Right cardiac atrium (tissue), 5 donors: ENCODE results near the gene TNS4. TPM values are rescaled to one million over a fixed set of nuclear protein-coding genes. Genes with fewer than 3 reads are reported as not detected.

ENCODE experiments used
- ATAC-seq, 2 donors: fragments of 200-7000 bp; cut with Tn5 transposase; one replicate each; pipeline versions ENCODE4 v1.8.0 to v1.9.1; 2020; ENCODE audit warnings: moderate library complexity in 2 of 2, mild to moderate bottlenecking in 1 of 2
- DNase-seq, 3 donors: peaks; one replicate each; pipeline ENCODE4 v3.0.0-alpha.2; 2020
- H3K27ac ChIP-seq: one replicate; pipeline ENCODE4 v1.5.1; 2013; ENCODE audit warnings: mild to moderate bottlenecking, low read length, control low read depth, moderate library complexity
- H3K27me3 ChIP-seq: one replicate; pipeline ENCODE4 v1.6.1; 2013; ENCODE audit not compliant: control insufficient read depth, insufficient read depth
- H3K4me1 ChIP-seq: one replicate; pipeline ENCODE4 v1.6.1; 2013; ENCODE audit warnings: low read length; ENCODE audit not compliant: control insufficient read depth, insufficient read depth
- H3K4me3 ChIP-seq: one replicate; pipeline ENCODE4 v1.5.1; 2013; ENCODE audit warnings: low read length, control low read depth
- H3K9me3 ChIP-seq: one replicate; pipeline ENCODE4 v1.6.1; 2013; ENCODE audit warnings: low read length; ENCODE audit not compliant: control insufficient read depth
- WGBS: extraction: QIAGEN DNeasy Blood & Tissue Kit; methylation state at CpG from one replicate; pipeline ENCODE4 v1.1.7; 2013; 5-methylcytosine and 5-hydroxymethylcytosine counted together
- intact Hi-C, 4 donors: fragments of 100-400 bp; cut with DNase I; formaldehyde crosslinking; loops; one replicate each; pipeline versions ENCODE4 v1.11.0 to v1.14.0; 2022 to 2023
- polyA plus RNA-seq: library from polyadenylated mRNA; stranded (reverse); fragments of 200-250 nt; gene quantifications from one replicate; pipeline ENCODE4 v1.2.3, GENCODE V29; 2013
- total RNA-seq, 4 donors: library from RNA; stranded (reverse); fragmentation: NEBNext Ultra II Directional; extraction: Animal tissue kit (Norgen Biotek cat#: 25700); gene quantifications; one replicate each; pipeline ENCODE4 v1.2.1, GENCODE V29; 2021
- donor health status: healthy with polysubstance abuse.
- donor health status: DM: no; HTN: yes; CAD: no.
- donor health status: DM: no; HTN: no; CAD: no.
- donor health status: DM: no; HTN: yes; CAD: no; lungs with severe emphysema.
- donor health status: DM: yes; HTN: yes; CAD: no.

TNS4 gene
- total and polyA plus RNA-seq, 5 donors = 0.14 TPM; not detected in 4

DNA sequence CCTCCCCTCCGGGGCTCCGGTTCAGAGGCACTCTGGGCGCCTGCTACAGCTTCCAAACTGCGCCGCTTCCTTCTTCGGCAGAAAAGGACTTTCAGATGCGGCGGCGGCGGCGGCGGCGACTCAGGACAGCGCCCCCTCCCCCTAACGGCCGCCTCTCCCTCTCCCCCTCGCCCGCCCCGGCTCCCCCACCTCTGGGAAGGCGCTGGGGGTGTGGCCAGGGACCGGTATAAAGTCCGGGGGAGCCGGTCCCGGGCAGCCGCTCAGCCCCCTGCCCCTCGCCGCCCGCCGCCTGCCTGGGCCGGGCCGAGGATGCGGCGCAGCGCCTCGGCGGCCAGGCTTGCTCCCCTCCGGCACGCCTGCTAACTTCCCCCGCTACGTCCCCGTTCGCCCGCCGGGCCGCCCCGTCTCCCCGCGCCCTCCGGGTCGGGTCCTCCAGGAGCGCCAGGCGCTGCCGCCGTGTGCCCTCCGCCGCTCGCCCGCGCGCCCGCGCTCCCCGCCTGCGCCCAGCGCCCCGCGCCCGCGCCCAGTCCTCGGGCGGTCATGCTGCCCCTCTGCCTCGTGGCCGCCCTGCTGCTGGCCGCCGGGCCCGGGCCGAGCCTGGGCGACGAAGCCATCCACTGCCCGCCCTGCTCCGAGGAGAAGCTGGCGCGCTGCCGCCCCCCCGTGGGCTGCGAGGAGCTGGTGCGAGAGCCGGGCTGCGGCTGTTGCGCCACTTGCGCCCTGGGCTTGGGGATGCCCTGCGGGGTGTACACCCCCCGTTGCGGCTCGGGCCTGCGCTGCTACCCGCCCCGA lies 58.0 kb downstream of the TNS4 start, which contains the start of gene IGFBP4:
IGFBP4 (plus strand) TSS at position 255 of the 792 bp plus-strand sequence; CDS start at position 541, 286 bp downstream.
- Histone ChIP-seq H3K27ac (peak within 1 kb of the TSS; percentile 80), H3K27me3 (no peaks in the 10 kb centered on the region), H3K4me3 (peak within 1 kb of the TSS; percentile 63), H3K4me1 (peaks cover 11% of the 10 kb centered on the region), H3K9me3 (no peaks in the 10 kb centered on the region)
- intact Hi-C loops = loop anchor here (2.0 to 10.0 kb wide), 6 partner anchors 31 to 114 kb away; no protein-coding TSS in a partner anchor
- DNase-seq = peak; percentile 87 to 95 (median 95)
- WGBS = under 1% methylated on average over 97 of the region's 98 CpGs
- peak; percentile 78 for ATAC-seq

DNA sequence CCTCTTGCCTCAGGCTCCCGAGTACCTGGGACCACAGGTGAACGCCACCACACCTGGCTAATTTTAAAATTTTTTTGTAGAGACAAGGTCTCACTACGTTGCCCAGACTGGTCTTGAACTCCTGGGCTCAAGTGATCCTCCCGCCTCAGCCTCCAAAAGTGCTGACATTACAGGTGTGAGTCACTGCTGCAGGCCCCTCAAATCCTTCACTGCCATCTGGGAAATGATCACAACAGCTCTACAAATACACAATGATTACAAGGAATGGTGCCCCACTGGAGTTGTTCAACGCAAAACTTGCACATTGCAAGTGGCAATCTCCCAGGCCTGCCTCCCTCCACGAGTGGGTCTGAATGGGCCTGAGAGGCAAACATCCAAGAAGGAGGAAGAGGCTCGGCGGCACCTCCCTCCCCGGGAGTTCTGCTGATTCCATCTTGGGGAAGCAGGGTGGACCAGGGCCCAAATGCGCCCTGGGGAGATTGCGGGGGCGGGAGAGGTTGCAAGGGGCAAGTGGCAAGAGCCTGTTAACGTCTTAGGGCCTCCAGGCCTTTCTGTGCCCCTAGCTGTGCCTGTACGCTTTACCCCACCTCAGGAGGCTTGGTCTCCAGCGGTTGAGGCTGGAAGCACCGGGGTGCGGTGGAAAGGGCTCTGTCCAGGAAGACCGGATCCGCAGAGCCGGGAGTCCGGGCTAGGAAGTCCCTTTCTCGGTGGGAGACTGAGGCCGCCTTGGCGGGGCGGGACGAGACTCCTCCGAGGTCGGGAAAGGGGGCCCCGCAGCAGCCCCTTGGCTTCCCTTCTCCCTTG lies 58.8 kb downstream of the TNS4 start:
- intact Hi-C loops = loop anchor here (2.0 to 10.0 kb wide), 6 partner anchors 32 to 115 kb away; no protein-coding TSS in a partner anchor
- 26% methylated on average over 29 of the region's 29 CpGs for WGBS
- Histone ChIP-seq H3K27ac (peak overlapping the region; percentile 80), H3K4me3 (peak overlapping the region; percentile 63), H3K9me3 (no peaks in the 10 kb centered on the region), H3K27me3 (no peaks in the 10 kb centered on the region), H3K4me1 (peaks cover 7% of the 10 kb centered on the region)
- ATAC-seq (peak; percentile 19 to 40), DNase-seq (peak; percentile 83 to 89 (median 89))

- ATAC-seq = no peak
- H3K27me3 ChIP-seq = no peaks in the 10 kb centered on the region
- 76% methylated on average over 4 of the region's 4 CpGs for WGBS
- H3K4me3 ChIP-seq = no peak overlapping the region
- no peaks in the 10 kb centered on the region for H3K9me3 ChIP-seq
- intact Hi-C loops = loop anchor here (2.0 to 10.0 kb wide), 6 partner anchors 37 to 121 kb away; no protein-coding TSS in a partner anchor
- H3K4me1 ChIP-seq = peaks cover 10% of the 10 kb centered on the region
- no peak overlapping the region for H3K27ac ChIP-seq
- DNase-seq = peak in 1 of 3 donors; percentile 11
These were observed 61.3 kb downstream of the TNS4 start for GRCh38 chr17:40440166-40440565.

GRCh38 chr17:40437095-40437732 lies 64.2 kb downstream of the TNS4 start:
- WGBS = 59% methylated on average over 5 of the region's 5 CpGs
- peak; percentile 8 to 24 for ATAC-seq
- no peak overlapping the region for H3K27ac ChIP-seq

GRCh38 chr17:40436636-40437035 lies 64.8 kb downstream of the TNS4 start:
- 48% methylated on average over 5 of the region's 5 CpGs for WGBS
- Histone ChIP-seq H3K9me3 (no peaks in the 10 kb centered on the region), H3K4me3 (no peak overlapping the region), H3K4me1 (peaks cover 17% of the 10 kb centered on the region), H3K27ac (no peak overlapping the region), H3K27me3 (no peaks in the 10 kb centered on the region)
- no peak for DNase-seq
- no peak for ATAC-seq
- intact Hi-C loops = no loop called here

More at GRCh38 chr17:40437095-40437732, 64.2 kb downstream of the TNS4 start:
- Histone ChIP-seq H3K27me3 (no peaks in the 10 kb centered on the region), H3K4me3 (no peak overlapping the region), H3K9me3 (no peaks in the 10 kb centered on the region), H3K4me1 (peaks cover 17% of the 10 kb centered on the region)
- peak in 1 of 3 donors; percentile 61 for DNase-seq
- intact Hi-C loops = no loop called here

DNA sequence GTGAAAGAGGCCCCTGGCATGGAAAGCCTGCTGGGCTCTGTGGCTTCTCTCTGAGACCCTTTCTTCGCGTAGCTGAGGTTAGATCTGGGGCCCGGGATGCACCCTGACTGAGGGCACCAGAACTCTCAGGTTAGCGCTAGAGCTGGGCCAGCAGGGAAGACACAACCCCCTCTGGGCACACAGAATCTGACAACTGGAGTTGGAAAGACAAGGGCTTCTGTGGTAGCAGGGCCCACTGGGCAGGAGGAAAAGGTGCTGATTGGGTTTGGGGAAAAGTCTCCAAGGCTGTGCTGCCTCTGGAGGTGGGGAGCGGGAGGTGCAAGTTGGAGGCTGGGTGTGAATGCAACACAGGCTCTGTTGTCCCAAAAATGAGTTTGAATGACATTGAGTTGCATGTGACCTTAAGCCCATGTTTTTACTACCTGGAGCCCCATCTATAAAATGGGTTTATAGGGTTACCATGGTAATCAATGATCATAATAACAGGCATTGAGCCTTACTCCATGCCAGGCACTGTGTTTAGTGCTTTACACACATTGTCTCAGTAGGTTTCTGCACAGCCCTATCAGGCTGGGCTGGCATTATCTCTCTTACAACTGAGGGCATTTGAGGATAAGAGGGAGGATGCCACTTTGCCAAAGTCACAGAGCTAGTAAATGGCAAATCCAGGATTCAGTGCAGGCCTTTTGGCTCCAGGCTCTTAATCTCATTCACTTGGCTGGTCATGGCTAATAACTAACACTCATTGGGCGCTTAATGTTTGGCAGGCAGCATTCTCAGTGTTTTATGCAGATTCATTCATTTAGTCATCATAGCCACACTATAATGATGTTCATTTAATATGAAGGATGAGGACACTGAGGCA lies 67.6 kb downstream of the TNS4 start:
- no peak overlapping the region for H3K27ac ChIP-seq
- peaks cover 17% of the 10 kb centered on the region for H3K4me1 ChIP-seq
- H3K9me3 ChIP-seq = no peaks in the 10 kb centered on the region
- 84% methylated on average over 6 of the region's 6 CpGs for WGBS
- DNase-seq = no peak
- peak in 1 of 2 donors; percentile 41 for ATAC-seq
- intact Hi-C loops = no loop called here
- no peak overlapping the region for H3K4me3 ChIP-seq
- no peaks in the 10 kb centered on the region for H3K27me3 ChIP-seq

GRCh38 chr17:40432864-40433528 lies 68.4 kb downstream of the TNS4 start:
- Histone ChIP-seq H3K4me1 (peaks cover 17% of the 10 kb centered on the region), H3K27ac (no peak overlapping the region), H3K4me3 (no peak overlapping the region), H3K27me3 (no peaks in the 10 kb centered on the region), H3K9me3 (no peaks in the 10 kb centered on the region)
- intact Hi-C loops = no loop called here
- peak; percentile 36 to 62 for ATAC-seq
- WGBS = 33% methylated on average over 2 of the region's 2 CpGs
- DNase-seq = peak in 1 of 3 donors; percentile 68

- intact Hi-C loops = no loop called here
- Histone ChIP-seq H3K9me3 (no peaks in the 10 kb centered on the region), H3K27me3 (no peaks in the 10 kb centered on the region), H3K27ac (no peak overlapping the region), H3K4me1 (peaks cover 7% of the 10 kb centered on the region), H3K4me3 (no peak overlapping the region)
- no peak for ATAC-seq
- no peak for DNase-seq
- WGBS = 94% methylated on average over 3 of the region's 3 CpGs
These were observed 70.2 kb downstream of the TNS4 start for GRCh38 chr17:40431231-40431602.

GRCh38 chr17:40430272-40431230 lies 70.9 kb downstream of the TNS4 start:
- H3K4me1 ChIP-seq = peaks cover 7% of the 10 kb centered on the region
- 94% methylated on average over 10 of the region's 10 CpGs for WGBS

More at GRCh38 chr17:40430272-40431230, 70.9 kb downstream of the TNS4 start:
- intact Hi-C loops = no loop called here
- no peaks in the 10 kb centered on the region for H3K9me3 ChIP-seq
- DNase-seq = no peak
- ATAC-seq = no peak
- H3K27me3 ChIP-seq = no peaks in the 10 kb centered on the region
- H3K4me3 ChIP-seq = no peak overlapping the region
- H3K27ac ChIP-seq = no peak overlapping the region
